ENCODE measurements around the gene KPNA1. TPM values are rescaled to one million over a fixed set of nuclear protein-coding genes. Genes with fewer than 3 reads are reported as not detected.

Gene KPNA1
- total RNA-seq, 1 experiment from 2014 or later: 118 TPM

DNA sequence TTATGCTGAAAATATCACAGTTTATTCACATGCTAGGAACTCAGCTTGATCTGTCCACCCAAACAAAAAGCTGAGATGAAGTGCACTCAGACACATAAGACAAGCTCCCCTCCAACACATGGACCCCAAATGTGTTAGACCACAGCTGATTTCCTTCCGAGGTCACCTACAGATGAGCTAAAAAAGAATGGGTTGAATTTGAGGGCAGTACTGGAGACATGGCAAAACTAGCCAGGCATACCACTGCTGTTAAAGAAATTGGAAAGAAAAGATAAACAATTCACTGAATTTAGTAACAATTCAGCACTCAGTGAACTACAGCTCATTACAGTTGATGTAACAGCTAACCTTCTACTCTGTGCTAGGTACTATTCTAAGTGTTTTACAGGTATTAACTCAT lies 33.9 kb upstream of the KPNA1 start:
- in situ Hi-C loops (cut with HindIII; ENCODE audit: low pct_unique_long_range_greater_than_20kb, low sequenced_read_pairs): no loop called here
- CTCF ChIA-PET: no interaction called here
- ATAC-seq (no peak), DNase-seq (ENCODE audit: low read depth, low spot score) (no peak)
- Histone ChIP-seq H3K9me3 (ENCODE audit: control insufficient read depth, insufficient read depth, low read depth, low read length) (no peaks in the 10 kb centered on the region), H3K36me3 (ENCODE audit: control insufficient read depth, insufficient read depth, low read length) (no peaks in the 10 kb centered on the region), H3K27ac (ENCODE audit: low read length) (no peak overlapping the region), H3K4me1 (ENCODE audit: control insufficient read depth, insufficient read depth, low read length) (no peaks in the 10 kb centered on the region), H3K27me3 (ENCODE audit: control insufficient read depth, insufficient read depth, low read length) (no peaks in the 10 kb centered on the region), H3K4me3 (ENCODE audit: low read depth in 2 of 2, low read length in 2 of 2) (no peak overlapping the region)
- TF ChIP-seq POLR2AphosphoS5 (IDR thresholded peaks at IDR 0.05; ENCODE audit: low read depth, low read length): no peak
- TF ChIP-seq SIN3A (IDR thresholded peaks at IDR 0.05; ENCODE audit: borderline replicate concordance, insufficient read depth, low read depth, low read length): no peak
- no peak for TF ChIP-seq REST (IDR thresholded peaks at IDR 0.05; ENCODE audit: insufficient read depth in 1 of 2, low read depth in 2 of 2, low read length in 1 of 2)
- no peak for TF ChIP-seq TCF7L2 (IDR thresholded peaks at IDR 0.05; ENCODE audit: low read depth, low read length)
- TF ChIP-seq, protein P1, sequence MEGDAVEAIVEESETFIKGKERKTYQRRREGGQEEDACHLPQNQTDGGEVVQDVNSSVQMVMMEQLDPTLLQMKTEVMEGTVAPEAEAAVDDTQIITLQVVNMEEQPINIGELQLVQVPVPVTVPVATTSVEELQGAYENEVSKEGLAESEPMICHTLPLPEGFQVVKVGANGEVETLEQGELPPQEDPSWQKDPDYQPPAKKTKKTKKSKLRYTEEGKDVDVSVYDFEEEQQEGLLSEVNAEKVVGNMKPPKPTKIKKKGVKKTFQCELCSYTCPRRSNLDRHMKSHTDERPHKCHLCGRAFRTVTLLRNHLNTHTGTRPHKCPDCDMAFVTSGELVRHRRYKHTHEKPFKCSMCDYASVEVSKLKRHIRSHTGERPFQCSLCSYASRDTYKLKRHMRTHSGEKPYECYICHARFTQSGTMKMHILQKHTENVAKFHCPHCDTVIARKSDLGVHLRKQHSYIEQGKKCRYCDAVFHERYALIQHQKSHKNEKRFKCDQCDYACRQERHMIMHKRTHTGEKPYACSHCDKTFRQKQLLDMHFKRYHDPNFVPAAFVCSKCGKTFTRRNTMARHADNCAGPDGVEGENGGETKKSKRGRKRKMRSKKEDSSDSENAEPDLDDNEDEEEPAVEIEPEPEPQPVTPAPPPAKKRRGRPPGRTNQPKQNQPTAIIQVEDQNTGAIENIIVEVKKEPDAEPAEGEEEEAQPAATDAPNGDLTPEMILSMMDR (IDR thresholded peaks at IDR 0.05): no peak
- BruUV-seq (replicated peaks): no TSS peak
- POLR2A ChIA-PET: no interaction called here
- intact Hi-C loops (cut with micrococcal nuclease; ENCODE audit: unreplicated experiment): no loop called here

- Histone ChIP-seq H3K4me3 (ENCODE audit: low read depth in 2 of 2, low read length in 2 of 2) (no peak overlapping the region), H3K9me3 (ENCODE audit: control insufficient read depth, insufficient read depth, low read depth, low read length) (no peaks in the 10 kb centered on the region), H3K4me1 (ENCODE audit: control insufficient read depth, insufficient read depth, low read length) (no peaks in the 10 kb centered on the region), H3K27me3 (ENCODE audit: control insufficient read depth, insufficient read depth, low read length) (no peaks in the 10 kb centered on the region), H3K36me3 (ENCODE audit: control insufficient read depth, insufficient read depth, low read length) (no peaks in the 10 kb centered on the region), H3K27ac (ENCODE audit: low read length) (no peak overlapping the region)
- DNase-seq (ENCODE audit: low read depth, low spot score): no peak
- POLR2A ChIA-PET: interaction anchor here (0.6 kb wide), 1 partner anchor 124 kb away, joined by 3 read pairs; no protein-coding TSS in a partner anchor
- in situ Hi-C loops (cut with HindIII; ENCODE audit: low pct_unique_long_range_greater_than_20kb, low sequenced_read_pairs) (no loop called here), intact Hi-C loops (cut with micrococcal nuclease; ENCODE audit: unreplicated experiment) (no loop called here)
- no peak for ATAC-seq
- TF ChIP-seq SIN3A (IDR thresholded peaks at IDR 0.05; ENCODE audit: borderline replicate concordance, insufficient read depth, low read depth, low read length) (no peak), TCF7L2 (IDR thresholded peaks at IDR 0.05; ENCODE audit: low read depth, low read length) (no peak), POLR2AphosphoS5 (IDR thresholded peaks at IDR 0.05; ENCODE audit: low read depth, low read length) (no peak), REST (IDR thresholded peaks at IDR 0.05; ENCODE audit: insufficient read depth in 1 of 2, low read depth in 2 of 2, low read length in 1 of 2) (no peak)
- TF ChIP-seq, protein P1 (IDR thresholded peaks at IDR 0.05): no peak
- BruUV-seq (replicated peaks): no TSS peak
- CTCF ChIA-PET: no interaction called here
Observed at GRCh38 chr3:122548076-122548475, 33.3 kb upstream of the KPNA1 start.

Data from Panc1 (cell line).